PC-9 (cell line): ENCODE data around the gene ZIC5. TPM values are rescaled to one million over a fixed set of nuclear protein-coding genes. Genes with fewer than 3 reads are reported as not detected.
"Not testable (repeated sequence)": the region's sequence is repeated elsewhere in the genome, so short reads cannot be mapped to it uniquely, and the experiment has no call there.

Source experiments
- BruUV-seq: library from RNA; stranded (reverse); fragments of 400-500 nt; replicated peaks from 2 replicates; lab custom pipeline; 2021; lab: Mats Ljungman, UMichigan
- CTCF ChIA-PET: fragments of 300-600 bp; sonication (Branson Sonifier 250); formaldehyde crosslinking; loops from one replicate; lab custom pipeline; 2022; ENCODE audit warnings: antibody characterized with exemption; lab: Charles Lee
- POLR2A ChIA-PET: fragments of 300-600 bp; sonication (Branson Sonifier 250); formaldehyde crosslinking; loops from one replicate; lab custom pipeline; 2022; ENCODE audit warnings: antibody characterized with exemption; ENCODE audit not compliant: unreplicated experiment; lab: Charles Lee
- DNase-seq, 2 experiments: peaks; one replicate each; pipeline versions ENCODE4 v3.0.0 to v3.0.0-alpha.2; 2015 to 2022; ENCODE audit warnings: mixed read lengths in 1 of 2
- H2AFZ ChIP-seq: fragments of 200-600 bp; sonication (generic); 2 replicates; pipeline ENCODE4 v1.8.1; 2017; ENCODE audit warnings: antibody characterized with exemption
- H3F3A ChIP-seq: fragments of 200-600 bp; sonication (generic); 2 replicates; pipeline ENCODE4 v1.8.1; 2017; ENCODE audit warnings: antibody characterized with exemption, mild to moderate bottlenecking, low read depth; ENCODE audit not compliant: insufficient read depth
- H3K27ac ChIP-seq: fragments of 200-600 bp; sonication (generic); 2 replicates; pipeline ENCODE4 v1.6.1; 2016; ENCODE audit warnings: mixed run types
- H3K27me3 ChIP-seq: fragments of 200-600 bp; sonication (generic); 2 replicates; pipeline ENCODE4 v1.6.1; 2016; ENCODE audit warnings: low read depth, mixed run types; ENCODE audit not compliant: insufficient read depth
- H3K36me3 ChIP-seq: fragments of 200-600 bp; sonication (generic); 2 replicates; pipeline ENCODE4 v1.6.1; 2016; ENCODE audit warnings: low read depth, mixed run types
- H3K4me1 ChIP-seq: fragments of 200-600 bp; sonication (generic); replicated peaks from 2 replicates; pipeline ENCODE4 v1.6.1; 2016; ENCODE audit warnings: mixed run types; ENCODE audit not compliant: insufficient read depth
- H3K4me2 ChIP-seq: fragments of 200-600 bp; sonication (generic); 2 replicates; pipeline ENCODE4 v1.6.1; 2017; ENCODE audit warnings: mixed run types
- H3K4me3 ChIP-seq: fragments of 200-600 bp; sonication (generic); 2 replicates; pipeline ENCODE4 v1.6.1; 2016; ENCODE audit warnings: mixed run types
- H3K79me2 ChIP-seq: fragments of 200-600 bp; sonication (generic); 2 replicates; pipeline ENCODE4 v1.6.1; 2017; ENCODE audit warnings: low read depth, mixed run types
- H3K9me2 ChIP-seq: fragments of 200-600 bp; sonication (generic); 2 replicates; pipeline ENCODE4 v1.8.1; 2017; ENCODE audit warnings: mild to moderate bottlenecking; ENCODE audit not compliant: insufficient read depth
- H3K9me3 ChIP-seq: fragments of 200-600 bp; sonication (generic); 2 replicates; pipeline ENCODE4 v1.8.1; 2016; ENCODE audit warnings: low read depth; ENCODE audit not compliant: insufficient read depth
- H4K20me1 ChIP-seq: fragments of 200-600 bp; sonication (generic); 2 replicates; pipeline ENCODE4 v1.8.1; 2017; ENCODE audit not compliant: insufficient read depth
- CTCF ChIP-seq: fragments of 200-600 bp; sonication (generic); conservative IDR thresholded peaks from 2 replicates; pipeline ENCODE4 v1.6.1; 2017; ENCODE audit warnings: mixed run types, antibody characterized with exemption, mild to moderate bottlenecking, moderate library complexity
- EZH2 ChIP-seq: fragments of 200-600 bp; sonication (generic); IDR thresholded peaks from 2 replicates; pipeline ENCODE4 v1.8.0; 2017; ENCODE audit warnings: antibody characterized with exemption, low read depth
- intact Hi-C: fragments of 100-400 bp; cut with micrococcal nuclease; formaldehyde crosslinking; loops from one replicate; pipeline ENCODE4 v1.10.0; 2022; ENCODE audit not compliant: unreplicated experiment
- total RNA-seq: library from RNA; stranded (reverse); gene quantifications from 2 replicates; pipeline ENCODE4 v1.2.3, GENCODE V29; 2021

Gene ZIC5
- total RNA-seq, 1 experiment from 2014 or later: 0.61 TPM

GRCh38 chr13:99947666-99948065, 23.9 kb downstream of the ZIC5 start:
- peaks cover 27% of the 10 kb centered on the region for H3K27me3 ChIP-seq
- no peak overlapping the region for H3K4me3 ChIP-seq
- CTCF ChIA-PET: no interaction called here
- no peaks in the 10 kb centered on the region for H3K36me3 ChIP-seq
- DNase-seq: no peak
- TF ChIP-seq CTCF: no peak
- TF ChIP-seq EZH2: no peak
- H3K79me2 ChIP-seq: no peaks in the 10 kb centered on the region
- no peak overlapping the region for H2AFZ ChIP-seq
- intact Hi-C loops: no loop called here
- no TSS peak for BruUV-seq
- H3F3A ChIP-seq: no peaks in the 10 kb centered on the region
- POLR2A ChIA-PET: no interaction called here
- no peaks in the 10 kb centered on the region for H4K20me1 ChIP-seq
- H3K9me2 ChIP-seq: no peaks in the 10 kb centered on the region
- no peak overlapping the region for H3K27ac ChIP-seq
- no peak overlapping the region for H3K4me2 ChIP-seq
- no peaks in the 10 kb centered on the region for H3K9me3 ChIP-seq
- no peaks in the 10 kb centered on the region for H3K4me1 ChIP-seq

- H3K4me2 ChIP-seq, H3F3A ChIP-seq, POLR2A ChIA-PET, H3K9me2 ChIP-seq, H3K79me2 ChIP-seq, H3K9me3 ChIP-seq, DNase-seq, intact Hi-C loops, CTCF ChIA-PET, H3K4me3 ChIP-seq, H3K36me3 ChIP-seq, H4K20me1 ChIP-seq, H3K4me1 ChIP-seq, H3K27ac ChIP-seq, H2AFZ ChIP-seq, BruUV-seq: not testable (repeated sequence)
- peaks cover 27% of the 10 kb centered on the region for H3K27me3 ChIP-seq
Measured at GRCh38 chr13:99945515-99945914, 26.1 kb downstream of the ZIC5 start.

- Histone ChIP-seq H4K20me1 (no peaks in the 10 kb centered on the region), H3K27ac (no peak overlapping the region), H2AFZ (no peak overlapping the region), H3K36me3 (no peaks in the 10 kb centered on the region), H3K79me2 (no peaks in the 10 kb centered on the region), H3F3A (no peaks in the 10 kb centered on the region), H3K9me3 (no peaks in the 10 kb centered on the region), H3K4me2 (no peak overlapping the region), H3K9me2 (no peaks in the 10 kb centered on the region), H3K4me3 (no peak overlapping the region), H3K4me1 (no peaks in the 10 kb centered on the region), H3K27me3 (peaks cover 27% of the 10 kb centered on the region)
- ChIA-PET POLR2A (no interaction called here), CTCF (no interaction called here)
- BruUV-seq: no TSS peak
- DNase-seq: no peak
- intact Hi-C loops: no loop called here
- TF ChIP-seq CTCF: no peak
- TF ChIP-seq EZH2: no peak
Measured at GRCh38 chr13:99944606-99945005, 27.0 kb downstream of the ZIC5 start.

- intact Hi-C loops: no loop called here
- DNase-seq: no peak
- H3K9me2 ChIP-seq: no peaks in the 10 kb centered on the region
- H4K20me1 ChIP-seq: no peaks in the 10 kb centered on the region
- H3K27ac ChIP-seq: no peak overlapping the region
- H3K9me3 ChIP-seq: no peaks in the 10 kb centered on the region
- TF ChIP-seq EZH2: no peak
- TF ChIP-seq CTCF: no peak
- ChIA-PET POLR2A (no interaction called here), CTCF (no interaction called here)
- no peaks in the 10 kb centered on the region for H3K79me2 ChIP-seq
- peaks cover 29% of the 10 kb centered on the region for H3K27me3 ChIP-seq
- H3K4me2 ChIP-seq: no peak overlapping the region
- no peak overlapping the region for H2AFZ ChIP-seq
- no peaks in the 10 kb centered on the region for H3K36me3 ChIP-seq
- H3K4me1 ChIP-seq: no peaks in the 10 kb centered on the region
- no TSS peak for BruUV-seq
- no peak overlapping the region for H3K4me3 ChIP-seq
- no peaks in the 10 kb centered on the region for H3F3A ChIP-seq
Measured at GRCh38 chr13:99944102-99944501, 27.5 kb downstream of the ZIC5 start.
